GM18951 (cell line): ENCODE measurements around the gene HOXB4.

Source experiments
- POLR2A ChIP-seq: IDR thresholded peaks from 4 replicates; pipeline ENCODE4 v1.6.1; 2011; ENCODE audit warnings: mild to moderate bottlenecking; ENCODE audit not compliant: insufficient read length, insufficient read depth; ENCODE audit errors: extremely low read depth
- in situ Hi-C: fragments of 300-500 bp; cut with MboI; formaldehyde crosslinking; loops from one replicate; pipeline ENCODE4 v1.12.0; 2022; ENCODE audit warnings: low sequenced_read_pairs, mixed read lengths, inconsistent platforms; ENCODE audit not compliant: unreplicated experiment

HOXB4 gene

GRCh38 chr17:48548523-48549280 lies 29.4 kb downstream of the HOXB4 start:
- no peak for TF ChIP-seq POLR2A
- in situ Hi-C loops, result no loop called here

- no peak for TF ChIP-seq POLR2A
- in situ Hi-C loops, result no loop called here
Measured at GRCh38 chr17:48547808-48548522, 30.2 kb downstream of the HOXB4 start.

GRCh38 chr17:48546924-48547807 lies 31.0 kb downstream of the HOXB4 start:
- in situ Hi-C loops, result no loop called here
- TF ChIP-seq POLR2A, result no peak

- TF ChIP-seq POLR2A, result no peak
- in situ Hi-C loops, result no loop called here
Measured at GRCh38 chr17:48546137-48546923, 31.8 kb downstream of the HOXB4 start.

- no peak for TF ChIP-seq POLR2A
- in situ Hi-C loops, result no loop called here
Measured at GRCh38 chr17:48545539-48545938, 32.6 kb downstream of the HOXB4 start.

GRCh38 chr17:48545022-48545375 lies 33.2 kb downstream of the HOXB4 start, which contains the start of gene HOXB2:
Gene HOXB2, minus strand, starts transcription at chr17:48545109. Its CDS starts 198 bp downstream, at chr17:48544911.
- in situ Hi-C loops, result no loop called here
- TF ChIP-seq POLR2A, result no peak

- TF ChIP-seq POLR2A, result peak; percentile 23
Measured at GRCh38 chr17:48544349-48545021, 33.7 kb downstream of the HOXB4 start.

GRCh38 chr17:48543854-48544348 lies 34.2 kb downstream of the HOXB4 start:
- no peak for TF ChIP-seq POLR2A
- in situ Hi-C loops, result no loop called here

More at GRCh38 chr17:48544349-48545021, 33.7 kb downstream of the HOXB4 start:
- in situ Hi-C loops, result no loop called here

- in situ Hi-C loops, result no loop called here
- TF ChIP-seq POLR2A, result peak; percentile 72
Measured at GRCh38 chr17:48543107-48543853, 34.9 kb downstream of the HOXB4 start.

GRCh38 chr17:48542698-48543106 lies 35.4 kb downstream of the HOXB4 start:
- in situ Hi-C loops, result no loop called here
- no peak for TF ChIP-seq POLR2A

- TF ChIP-seq POLR2A, result no peak
- in situ Hi-C loops, result no loop called here
Measured at GRCh38 chr17:48542114-48542656, 36.0 kb downstream of the HOXB4 start.

GRCh38 chr17:48541577-48542113 lies 36.5 kb downstream of the HOXB4 start:
- TF ChIP-seq POLR2A, result peak; percentile 69
- in situ Hi-C loops, result no loop called here
